M059J (cell line): ENCODE results near the gene SLU7. TPM values are rescaled to one million over a fixed set of nuclear protein-coding genes. Genes with fewer than 3 reads are reported as not detected.
A peak's percentile ranks its signal among the peaks of the same experiment; 100 is the strongest.

Source experiments
- DNase-seq: peaks from one replicate; pipeline ENCODE4 v3.0.0-alpha.2; 2012; ENCODE audit warnings: low read depth
- total RNA-seq: library from RNA; depleted of rRNA; stranded (reverse); fragments of >200 nt; shearing (Covaris generic); gene quantifications from 2 replicates; pipeline ENCODE4 v1.2.3, GENCODE V29; 2014

SLU7 gene
- total RNA-seq, 1 experiment from 2014 or later = 64.1 TPM

GRCh38 chr5:160419458-160420330 is 813 bp upstream of the SLU7 start:
- peak; percentile 15 for DNase-seq

GRCh38 chr5:160399402-160400353 is 19.2 kb downstream of the SLU7 start, which contains the start of gene FAM200C:
TSS of gene FAM200C (minus strand) at chr5:160400054. CDS start at chr5:160395490, 4,564 bp downstream.
- peak; percentile 93 for DNase-seq

- no peak for DNase-seq
Observed at GRCh38 chr5:160398806-160399205, 20.1 kb downstream of the SLU7 start.

- DNase-seq = no peak
Observed at GRCh38 chr5:160397492-160397891, 21.4 kb downstream of the SLU7 start.

GRCh38 chr5:160395111-160395510 is 23.8 kb downstream of the SLU7 start:
- DNase-seq = no peak

GRCh38 chr5:160390787-160391696 is 27.8 kb downstream of the SLU7 start:
- peak; percentile 37 for DNase-seq

- no peak for DNase-seq
Observed at GRCh38 chr5:160387445-160387844, 31.4 kb downstream of the SLU7 start.

- no peak for DNase-seq
Observed at GRCh38 chr5:160385496-160385895, 33.4 kb downstream of the SLU7 start.

- DNase-seq = no peak
Observed at GRCh38 chr5:160384681-160385080, 34.2 kb downstream of the SLU7 start.

- DNase-seq = no peak
Observed at GRCh38 chr5:160382346-160382745, 36.5 kb downstream of the SLU7 start.

GRCh38 chr5:160380041-160380440 is 38.8 kb downstream of the SLU7 start:
- DNase-seq = no peak

- peak; percentile 17 for DNase-seq
Observed at GRCh38 chr5:160379511-160379910, 39.4 kb downstream of the SLU7 start.

- no peak for DNase-seq
Observed at GRCh38 chr5:160378330-160378729, 40.6 kb downstream of the SLU7 start.

- no peak for DNase-seq
Observed at GRCh38 chr5:160377651-160378050, 41.2 kb downstream of the SLU7 start.

GRCh38 chr5:160376416-160376815 is 42.5 kb downstream of the SLU7 start:
- DNase-seq = no peak

- no peak for DNase-seq
Observed at GRCh38 chr5:160375701-160376100, 43.2 kb downstream of the SLU7 start.

- no peak for DNase-seq
Observed at GRCh38 chr5:160375166-160375565, 43.7 kb downstream of the SLU7 start.

GRCh38 chr5:160371294-160371693 is 47.6 kb downstream of the SLU7 start:
- no peak for DNase-seq

GRCh38 chr5:160370713-160371034 is 48.2 kb downstream of the SLU7 start:
- no peak for DNase-seq

- DNase-seq = peak; percentile 55
Observed at GRCh38 chr5:160369990-160370712, 48.7 kb downstream of the SLU7 start, which contains the start of gene C1QTNF2. TSS of gene C1QTNF2 (minus strand) at chr5:160370626. CDS start at chr5:160355011, 15,615 bp downstream.

- no peak for DNase-seq
Observed at GRCh38 chr5:160367885-160368284, 51.0 kb downstream of the SLU7 start.
